A673 (cell line): ENCODE results near the gene SRRM2. TPM values are rescaled to one million over a fixed set of nuclear protein-coding genes. Genes with fewer than 3 reads are reported as not detected.
A peak's percentile ranks its signal among the peaks of the same experiment; 100 is the strongest.
"Not testable (repeated sequence)": the region's sequence is repeated elsewhere in the genome, so short reads cannot be mapped to it uniquely, and the experiment has no call there.

Experiments
- BruUV-seq: library from RNA; stranded (reverse); fragments of 400-500 nt; replicated peaks from 2 replicates; lab custom pipeline; 2021; lab: Mats Ljungman, UMichigan
- CTCF ChIA-PET: fragments of 300-600 bp; sonication (Branson Sonifier 250); formaldehyde crosslinking; loops from one replicate; lab custom pipeline; 2022; ENCODE audit warnings: antibody characterized with exemption; lab: Charles Lee
- POLR2A ChIA-PET: fragments of 300-600 bp; sonication (Branson Sonifier 250); formaldehyde crosslinking; loops from one replicate; lab custom pipeline; 2022; ENCODE audit warnings: antibody characterized with exemption; ENCODE audit not compliant: low non-redundant PET; lab: Charles Lee
- DNase-seq: peaks from one replicate; pipeline ENCODE4 v3.0.0-alpha.2; 2015; ENCODE audit warnings: low spot score
- H3K27ac ChIP-seq: fragments of 200-600 bp; sonication (generic); 2 replicates; pipeline ENCODE4 v1.5.1; 2016; ENCODE audit warnings: mixed run types, low read depth, mild to moderate bottlenecking, mixed read lengths, antibody characterized with exemption, low read length; ENCODE audit not compliant: poor library complexity, severe bottlenecking
- H3K27me3 ChIP-seq: fragments of 200-600 bp; sonication (generic); replicated peaks from 2 replicates; pipeline ENCODE4 v1.6.1; 2017; ENCODE audit warnings: mixed run types, low read depth, mild to moderate bottlenecking, mixed read lengths, antibody characterized with exemption, low read length; ENCODE audit not compliant: insufficient read depth, poor library complexity
- H3K36me3 ChIP-seq: fragments of 200-600 bp; sonication (generic); 2 replicates; pipeline ENCODE4 v1.6.1; 2016; ENCODE audit warnings: mixed run types, mild to moderate bottlenecking, mixed read lengths, antibody characterized with exemption, low read length; ENCODE audit not compliant: insufficient read depth, poor library complexity, severe bottlenecking
- H3K4me1 ChIP-seq: fragments of 200-600 bp; sonication (generic); 2 replicates; pipeline ENCODE4 v1.6.1; 2017; ENCODE audit warnings: mixed run types, mild to moderate bottlenecking, mixed read lengths, antibody characterized with exemption, low read length; ENCODE audit not compliant: insufficient read depth, poor library complexity, severe bottlenecking
- H3K4me3 ChIP-seq: fragments of 200-600 bp; sonication (generic); 2 replicates; pipeline ENCODE4 v1.5.1; 2016; ENCODE audit warnings: low read depth, mixed run types, mild to moderate bottlenecking, mixed read lengths, low read length; ENCODE audit not compliant: poor library complexity, severe bottlenecking
- H3K9me3 ChIP-seq: fragments of 200-600 bp; sonication (generic); 2 replicates; pipeline ENCODE4 v1.6.1; 2016; ENCODE audit warnings: mixed run types, low read depth, mild to moderate bottlenecking, mixed read lengths, antibody characterized with exemption, low read length; ENCODE audit not compliant: poor library complexity, severe bottlenecking
- CTCF ChIP-seq: fragments of 300-800, 200-600 bp; sonication (generic); conservative IDR thresholded peaks from 2 replicates; pipeline ENCODE4 v1.5.1; 2017; ENCODE audit warnings: low read depth, mild to moderate bottlenecking, antibody characterized with exemption, low read length, moderate library complexity, mixed read lengths
- EZH2 ChIP-seq: fragments of 200-600 bp; sonication (generic); IDR thresholded peaks from 2 replicates; pipeline ENCODE4 v1.6.1; 2017; ENCODE audit warnings: borderline replicate concordance, low read depth, mild to moderate bottlenecking, mixed read lengths, antibody characterized with exemption, low read length; ENCODE audit not compliant: poor library complexity, severe bottlenecking
- intact Hi-C: fragments of 100-400 bp; cut with micrococcal nuclease; formaldehyde crosslinking; loops from one replicate; pipeline ENCODE4 v1.10.0; 2022; ENCODE audit not compliant: unreplicated experiment
- total RNA-seq: library from RNA; stranded (reverse); gene quantifications from 2 replicates; pipeline ENCODE4 v1.2.3, GENCODE V29; 2021

SRRM2 gene
- total RNA-seq, 1 experiment from 2014 or later, result 642 TPM

- H3K27me3 ChIP-seq, result no peaks in the 10 kb centered on the region
- ChIA-PET POLR2A (no interaction called here), CTCF (no interaction called here)
- H3K27ac ChIP-seq, result no peak overlapping the region
- H3K4me1 ChIP-seq, result no peaks in the 10 kb centered on the region
- no peaks in the 10 kb centered on the region for H3K36me3 ChIP-seq
- TF ChIP-seq EZH2, result no peak
- no peak for TF ChIP-seq CTCF
- intact Hi-C loops, result no loop called here
- H3K4me3 ChIP-seq, result no peak overlapping the region
- no peaks in the 10 kb centered on the region for H3K9me3 ChIP-seq
- no peak for DNase-seq
- BruUV-seq, result no TSS peak
These were observed 32.9 kb upstream of the SRRM2 start for GRCh38 chr16:2719328-2720063.

GRCh38 chr16:2720064-2720457 is 32.4 kb upstream of the SRRM2 start, which contains the start of gene PRSS27:
TSS of gene PRSS27 (minus strand) at chr16:2720224. CDS start at chr16:2720160, 64 bp downstream.
- Histone ChIP-seq H3K4me1 (no peaks in the 10 kb centered on the region), H3K9me3 (no peaks in the 10 kb centered on the region), H3K27ac (peak within 1 kb of the TSS; percentile 68), H3K4me3 (peak within 1 kb of the TSS; percentile 59), H3K36me3 (no peaks in the 10 kb centered on the region), H3K27me3 (no peaks in the 10 kb centered on the region)
- BruUV-seq, result no TSS peak
- no peak for DNase-seq
- ChIA-PET POLR2A (no interaction called here), CTCF (no interaction called here)
- intact Hi-C loops, result no loop called here
- TF ChIP-seq EZH2 (no peak), CTCF (no peak)

- ChIA-PET CTCF (no interaction called here), POLR2A (no interaction called here)
- DNase-seq, result peak; percentile 93
- intact Hi-C loops, result no loop called here
- TF ChIP-seq CTCF (peak; percentile 56), EZH2 (no peak)
- Histone ChIP-seq H3K27ac (peak overlapping the region; percentile 68), H3K36me3 (no peaks in the 10 kb centered on the region), H3K4me3 (peak overlapping the region; percentile 59), H3K27me3 (no peaks in the 10 kb centered on the region), H3K9me3 (no peaks in the 10 kb centered on the region), H3K4me1 (no peaks in the 10 kb centered on the region)
- BruUV-seq, result no TSS peak
These were observed 31.5 kb upstream of the SRRM2 start for GRCh38 chr16:2720719-2721633.

GRCh38 chr16:2721634-2722173 is 30.7 kb upstream of the SRRM2 start:
- H3K36me3 ChIP-seq, CTCF ChIA-PET, DNase-seq, H3K27me3 ChIP-seq, intact Hi-C loops, H3K9me3 ChIP-seq, BruUV-seq, H3K4me1 ChIP-seq, POLR2A ChIA-PET: not testable (repeated sequence)
- peak overlapping the region; percentile 18 for H3K27ac ChIP-seq
- H3K4me3 ChIP-seq, result peak overlapping the region; percentile 59
